GM12878 (cell line): ENCODE measurements around the gene SYNCRIP. TPM values are rescaled to one million over a fixed set of nuclear protein-coding genes. Genes with fewer than 3 reads are reported as not detected.
A peak's percentile ranks its signal among the peaks of the same experiment; 100 is the strongest.

Experiments used
- BACH1 ChIP-seq: fragments of 450-650 bp; IDR thresholded peaks from 2 replicates; pipeline ENCODE4 v1.6.1; 2017; ENCODE audit warnings: mild to moderate bottlenecking, borderline replicate concordance
- BCL11A ChIP-seq: IDR thresholded peaks from 2 replicates; pipeline ENCODE4 v1.6.1; 2011; ENCODE audit warnings: low read depth, low read length
- CEBPZ ChIP-seq: fragments of 150-350 bp; IDR thresholded peaks from 2 replicates; pipeline ENCODE4 v1.6.1; 2016; ENCODE audit warnings: low read depth, low read length
- ETV6 ChIP-seq, 2 experiments: fragments of 450-650 bp in 1 of 2; IDR thresholded peaks in 1 of 2; conservative IDR thresholded peaks in 1 of 2; 2 replicates each; pipeline ENCODE4 v1.6.1; 2014; ENCODE audit warnings: antibody characterized with exemption in 1 of 2, borderline replicate concordance in 1 of 2, low read depth in 1 of 2, mild to moderate bottlenecking in 1 of 2, moderate library complexity in 1 of 2
- GATAD2B ChIP-seq: fragments of 450-650 bp; conservative IDR thresholded peaks from 2 replicates; pipeline ENCODE4 v1.6.1; 2017; ENCODE audit warnings: low read depth, mild to moderate bottlenecking, moderate library complexity
- HCFC1 ChIP-seq: fragments of 150-350 bp; IDR thresholded peaks from 2 replicates; pipeline ENCODE4 v1.6.1; 2014; ENCODE audit warnings: low read length
- JUND ChIP-seq: IDR thresholded peaks from 2 replicates; pipeline ENCODE4 v1.6.1; 2012; ENCODE audit warnings: low read depth, mild to moderate bottlenecking, low read length, improper control_type of control experiment, moderate library complexity
- KLF5 ChIP-seq: fragments of 450-650 bp; IDR thresholded peaks from 2 replicates; pipeline ENCODE4 v1.6.1; 2014; ENCODE audit warnings: mild to moderate bottlenecking; ENCODE audit not compliant: partially characterized antibody
- MTA3 ChIP-seq: IDR thresholded peaks from 2 replicates; pipeline ENCODE4 v1.6.1; 2012; ENCODE audit warnings: low read length, inconsistent platforms, borderline replicate concordance
- NFXL1 ChIP-seq: fragments of 450-650 bp; IDR thresholded peaks from 2 replicates; pipeline ENCODE4 v1.6.1; 2017; ENCODE audit warnings: antibody characterized with exemption, mild to moderate bottlenecking, borderline replicate concordance
- POU2F2 ChIP-seq: IDR thresholded peaks from 3 replicates; pipeline ENCODE4 v1.6.1; 2011; ENCODE audit warnings: low read depth, mild to moderate bottlenecking, low read length, borderline replicate concordance
- RAD51 ChIP-seq: fragments of 450-650 bp; IDR thresholded peaks from 2 replicates; pipeline ENCODE4 v1.6.1; 2016; ENCODE audit warnings: moderate library complexity, mild to moderate bottlenecking, inconsistent platforms
- RELA ChIP-seq: fragments of 450-650 bp; IDR thresholded peaks from 2 replicates; pipeline ENCODE4 v1.8.0; 2014; ENCODE audit warnings: borderline replicate concordance; ENCODE audit not compliant: partially characterized antibody
- SIN3A ChIP-seq: IDR thresholded peaks from 2 replicates; pipeline ENCODE4 v1.6.1; 2012; ENCODE audit warnings: low read depth, low read length, improper control_type of control experiment
- SREBF1 ChIP-seq: IDR thresholded peaks from 2 replicates; pipeline ENCODE4 v1.6.1; 2012; ENCODE audit warnings: mild to moderate bottlenecking, low read length
- STAT3 ChIP-seq: IDR thresholded peaks from 2 replicates; pipeline ENCODE4 v1.6.1; 2011; ENCODE audit warnings: low read depth, low read length, improper control_type of control experiment
- TAF1 ChIP-seq: IDR thresholded peaks from 2 replicates; pipeline ENCODE4 v1.6.1; 2011; ENCODE audit warnings: mild to moderate bottlenecking, low read depth, low read length, borderline replicate concordance
- ZBTB40 ChIP-seq: fragments of 450-650 bp; IDR thresholded peaks from 2 replicates; pipeline ENCODE4 v1.6.1; 2016; ENCODE audit warnings: mild to moderate bottlenecking, moderate library complexity, borderline replicate concordance
- ZNF687 ChIP-seq: fragments of 450-650 bp; IDR thresholded peaks from 2 replicates; pipeline ENCODE4 v1.6.1; 2017; ENCODE audit warnings: mild to moderate bottlenecking, moderate library complexity
- polyA plus RNA-seq, 11 experiments: library from polyadenylated mRNA; depleted of rRNA in 4 of 11; unstranded in 6 of 11; stranded (reverse) in 5 of 11; fragments of >200 nt; fragmentation: Nextera tagmentation in 4 of 11; fragmentation: Illumina TruSeq in 1 of 11; extraction: Ambion mirVana in 4 of 11; extraction: Trizol in 1 of 11; gene quantifications; 1 replicate in 1 of 11; 2 replicates in 10 of 11; pipeline versions ENCODE4 v1.2.1 to v1.2.3, GENCODE V29; 2011 to 2016; ENCODE audit warnings: inconsistent platforms in 2 of 11, missing spikeins in 2 of 11, low read depth in 1 of 11
- total RNA-seq, 4 experiments: library from RNA; depleted of rRNA in 3 of 4; stranded (reverse); fragments of >200 nt in 3 of 4; fragmentation: Illumina TruSeq in 1 of 4; extraction: Trizol in 1 of 4; gene quantifications; 2 replicates each; pipeline versions ENCODE4 v1.2.1 to v1.2.3, GENCODE V29; 2013 to 2021

Gene SYNCRIP
- total and polyA plus RNA-seq, 10 of the 15 experiments (the other 5 are each of a cell fraction or from before 2014, with no cell fraction given), result 28.4 to 255 (median 131) TPM

- TF ChIP-seq ZNF687, result peak; percentile 84
- no peak for TF ChIP-seq KLF5
- TF ChIP-seq ZBTB40, result peak; percentile 86
- TF ChIP-seq BCL11A, result no peak
- TF ChIP-seq BACH1, result peak; percentile 79
- TF ChIP-seq NFXL1, result peak; percentile 97
- TF ChIP-seq RELA, result peak; percentile 7
- TF ChIP-seq TAF1, result peak; percentile 72; the same call in 1 of the 2 replicates
- TF ChIP-seq SIN3A, result 0 out of 2 replicates have a peak, but pooled peaks have one; percentile 3
- no peak for TF ChIP-seq MTA3
- TF ChIP-seq POU2F2, result no peak
- TF ChIP-seq HCFC1, result peak; percentile 9; the same call in 1 of the 2 replicates
- TF ChIP-seq CEBPZ, result no peak
- TF ChIP-seq SREBF1, result no peak
- no peak for TF ChIP-seq STAT3
- TF ChIP-seq RAD51, result no peak
- TF ChIP-seq GATAD2B, result peak; percentile 83
- peak in 1 of 2 experiments; percentile 68; a peak in 1 of 4 replicates for TF ChIP-seq ETV6 (conservative IDR thresholded peaks at IDR 0.05 in 1 of 2, IDR thresholded peaks at IDR 0.05 in 1 of 2; ENCODE audit: borderline replicate concordance in 1 of 2, low read depth in 1 of 2)
- TF ChIP-seq JUND, result no peak
Observed at GRCh38 chr6:85593438-85594196, 49.1 kb downstream of the SYNCRIP start, which contains the start of gene SNX14 (continued).
